ENCODE results near the gene KIF18B. TPM values are rescaled to one million over a fixed set of nuclear protein-coding genes. Genes with fewer than 3 reads are reported as not detected.

KIF18B gene
- total RNA-seq, 1 donor: 10.8 TPM

DNA sequence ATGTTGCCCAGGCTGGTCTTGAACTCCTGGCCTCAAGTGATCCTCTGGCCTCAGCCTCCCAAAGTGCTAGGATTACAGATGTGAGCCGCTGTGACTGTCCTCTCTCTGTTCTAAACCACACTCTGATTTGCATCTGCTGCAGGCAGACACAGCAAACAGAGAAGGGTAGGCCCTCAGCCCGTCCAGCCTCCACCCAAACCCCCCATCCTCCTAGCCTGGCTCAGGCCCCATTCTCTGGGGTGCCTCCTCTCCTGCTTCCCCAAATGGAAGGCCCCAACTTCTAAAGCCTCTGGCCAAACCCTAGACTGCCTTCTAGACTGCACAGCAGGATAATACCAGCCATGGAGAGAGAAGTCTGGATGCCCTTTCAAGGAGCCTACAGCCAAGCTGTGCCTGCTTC is 28.2 kb downstream of the KIF18B start:
- no peak for DNase-seq (ENCODE audit: low read depth)
- TF ChIP-seq CTCF (IDR thresholded peaks at IDR 0.05; ENCODE audit: insufficient read depth, low read length): no peak
- no peak overlapping the region for H3K4me3 ChIP-seq (ENCODE audit: low read depth, low read length)

- no peak for DNase-seq (ENCODE audit: low read depth)
- no peak for TF ChIP-seq CTCF (IDR thresholded peaks at IDR 0.05; ENCODE audit: insufficient read depth, low read length)
- H3K4me3 ChIP-seq (ENCODE audit: low read depth, low read length): no peak overlapping the region
These were observed 29.6 kb downstream of the KIF18B start for GRCh38 chr17:44918006-44918405.

DNA sequence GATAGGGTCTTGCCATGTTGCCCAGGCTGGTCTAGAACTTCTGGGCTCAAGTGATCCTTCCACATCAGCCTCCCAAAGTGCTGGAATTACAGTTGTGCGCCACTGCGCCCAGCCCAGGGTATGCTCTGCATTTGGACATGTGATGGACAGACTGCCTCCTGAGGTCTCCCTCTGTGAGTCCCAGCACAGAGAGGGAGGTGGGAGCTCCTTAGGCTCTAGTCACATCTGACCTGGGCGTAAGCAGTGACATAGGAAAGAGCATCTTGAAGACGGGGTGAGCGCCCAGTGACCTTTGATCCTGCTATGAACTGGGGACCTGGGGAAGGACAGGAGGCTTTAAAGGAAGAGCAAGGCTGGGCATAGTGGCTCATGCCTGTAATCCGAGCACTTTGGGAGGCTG is 30.1 kb downstream of the KIF18B start:
- no peak overlapping the region for H3K4me3 ChIP-seq (ENCODE audit: low read depth, low read length)
- TF ChIP-seq CTCF (IDR thresholded peaks at IDR 0.05; ENCODE audit: insufficient read depth, low read length): no peak
- no peak for DNase-seq (ENCODE audit: low read depth)

- peak; percentile 71 for DNase-seq (ENCODE audit: low read depth)
- TF ChIP-seq CTCF (IDR thresholded peaks at IDR 0.05; ENCODE audit: insufficient read depth, low read length): no peak
- no peak overlapping the region for H3K4me3 ChIP-seq (ENCODE audit: low read depth, low read length)
These were observed 30.8 kb downstream of the KIF18B start for GRCh38 chr17:44916781-44917241.

- DNase-seq (ENCODE audit: low read depth): peak; percentile 38
- no peak overlapping the region for H3K4me3 ChIP-seq (ENCODE audit: low read depth, low read length)
- TF ChIP-seq CTCF (IDR thresholded peaks at IDR 0.05; ENCODE audit: insufficient read depth, low read length): no peak
These were observed 31.5 kb downstream of the KIF18B start for GRCh38 chr17:44915862-44916780.

GRCh38 chr17:44915321-44915726 is 32.2 kb downstream of the KIF18B start, which contains the start of gene GFAP:
GFAP (minus strand) TSS chr17:44915500; CDS start chr17:44915486, 14 bp downstream.
- no peak for DNase-seq (ENCODE audit: low read depth)
- no peak within 1 kb of the TSS for H3K4me3 ChIP-seq (ENCODE audit: low read depth, low read length)
- no peak for TF ChIP-seq CTCF (IDR thresholded peaks at IDR 0.05; ENCODE audit: insufficient read depth, low read length)
